Stimulated activated CD4-positive, alpha-beta T cell treated with anti-CD3 and anti-CD28 coated beads, TNF-alpha, amount 100 ng/mL, for 4 hours (primary cell): ENCODE measurements around the gene AP2B1.

ENCODE experiments used
- DNase-seq, 3 experiments: peaks; one replicate each; pipeline ENCODE4 v3.0.0-alpha.2; 2020; ENCODE audit warnings: low read depth in 3 of 3

The AP2B1 gene

DNA sequence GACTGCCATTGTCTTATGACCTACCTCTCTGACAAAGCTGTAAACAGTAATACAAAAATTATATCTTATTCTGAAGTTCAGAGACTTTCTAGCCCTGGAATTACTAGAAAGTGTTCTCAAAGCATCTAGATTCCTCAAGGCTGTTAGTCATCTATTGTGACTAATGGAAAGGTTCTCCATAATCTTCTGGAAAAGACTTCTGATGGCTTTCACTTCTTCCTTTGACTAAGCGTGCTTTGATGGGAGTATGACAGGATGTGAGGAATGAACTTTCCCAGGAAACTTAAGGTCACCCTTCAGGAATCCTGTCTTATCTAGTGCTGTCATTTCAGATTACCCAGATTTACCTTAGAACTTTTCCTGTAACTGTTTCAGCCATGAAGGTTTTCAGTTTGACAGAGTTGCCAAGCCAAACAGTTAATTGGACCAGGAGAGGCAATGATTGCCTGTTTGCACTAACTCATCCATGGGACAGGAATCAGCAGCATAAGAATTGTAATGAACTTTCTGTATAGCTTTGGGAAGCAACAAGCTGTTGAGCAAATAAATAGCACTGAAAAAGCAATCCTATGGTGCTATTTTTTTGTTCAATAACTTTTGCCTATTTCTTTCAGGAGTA, 43.5 kb downstream of the AP2B1 start:
- DNase-seq, result no peak

DNA sequence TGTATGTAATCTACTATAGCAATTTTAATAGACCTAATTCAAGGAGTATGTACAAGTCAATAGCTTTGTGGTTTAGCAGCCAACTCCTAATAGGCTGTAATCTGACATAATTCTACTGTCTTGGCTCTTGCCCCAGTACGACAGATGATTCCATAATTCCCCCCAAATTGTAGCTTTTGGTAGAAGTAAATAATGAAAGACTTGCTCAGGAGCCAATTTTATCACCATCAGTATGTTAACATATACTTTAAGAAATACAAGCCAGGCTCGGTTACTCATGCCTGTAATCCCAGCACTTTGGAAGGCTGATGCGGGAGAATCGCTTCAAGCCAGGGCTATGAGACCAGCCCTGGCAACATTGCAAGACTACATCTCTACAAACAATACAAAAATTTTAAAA, 53.9 kb downstream of the AP2B1 start:
- DNase-seq, result no peak

- no peak for DNase-seq
These were observed 58.8 kb downstream of the AP2B1 start for GRCh38 chr17:35645923-35646322.

- DNase-seq, result no peak
These were observed 64.3 kb downstream of the AP2B1 start for GRCh38 chr17:35651467-35651866.

GRCh38 chr17:35653619-35654361, 66.7 kb downstream of the AP2B1 start:
- DNase-seq, result no peak

DNA sequence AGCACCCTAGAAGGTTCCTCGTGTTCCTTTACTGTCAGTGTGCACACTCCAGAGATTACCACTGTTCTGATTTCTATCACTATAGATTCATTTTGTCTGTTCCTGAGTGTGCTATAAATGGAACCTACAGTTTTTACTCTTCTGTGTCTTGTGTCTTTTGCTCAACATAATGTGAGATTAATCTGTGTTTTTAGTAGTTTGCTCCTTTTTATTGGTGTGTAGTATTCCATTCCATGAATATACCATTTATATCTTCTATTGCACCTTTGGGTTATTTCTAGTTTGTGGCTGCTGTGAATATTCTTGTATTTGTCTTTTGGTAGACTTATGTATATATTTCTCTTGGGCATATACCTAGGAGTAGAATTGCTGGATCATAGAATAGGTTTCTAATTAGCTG, 68.2 kb downstream of the AP2B1 start:
- DNase-seq, result no peak

- DNase-seq, result no peak
These were observed 73.8 kb downstream of the AP2B1 start for GRCh38 chr17:35660902-35661301.

DNA sequence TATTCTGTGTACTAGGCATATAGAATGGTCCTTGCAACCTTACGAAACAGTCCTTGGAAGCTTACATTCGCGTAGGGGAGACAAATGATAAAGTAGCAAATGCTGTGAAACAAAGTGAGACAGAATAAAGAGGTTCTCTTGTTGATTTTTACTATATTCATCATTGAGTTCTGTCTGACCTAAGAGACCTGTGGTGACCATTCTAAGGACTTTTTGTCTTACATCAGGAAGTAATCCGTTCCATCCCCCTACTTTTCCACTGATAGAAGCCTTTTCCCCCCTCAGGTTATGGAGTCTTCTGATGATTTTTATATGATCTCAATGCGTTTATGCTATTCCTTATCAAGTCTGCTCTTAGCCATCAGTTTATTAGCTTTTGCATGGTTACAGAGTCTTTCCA, 77.6 kb downstream of the AP2B1 start:
- DNase-seq, result no peak

GRCh38 chr17:35665662-35666061, 78.5 kb downstream of the AP2B1 start:
- no peak for DNase-seq

GRCh38 chr17:35666070-35666469, 78.9 kb downstream of the AP2B1 start:
- no peak for DNase-seq

GRCh38 chr17:35666967-35667532, 79.9 kb downstream of the AP2B1 start:
- DNase-seq, result no peak

DNA sequence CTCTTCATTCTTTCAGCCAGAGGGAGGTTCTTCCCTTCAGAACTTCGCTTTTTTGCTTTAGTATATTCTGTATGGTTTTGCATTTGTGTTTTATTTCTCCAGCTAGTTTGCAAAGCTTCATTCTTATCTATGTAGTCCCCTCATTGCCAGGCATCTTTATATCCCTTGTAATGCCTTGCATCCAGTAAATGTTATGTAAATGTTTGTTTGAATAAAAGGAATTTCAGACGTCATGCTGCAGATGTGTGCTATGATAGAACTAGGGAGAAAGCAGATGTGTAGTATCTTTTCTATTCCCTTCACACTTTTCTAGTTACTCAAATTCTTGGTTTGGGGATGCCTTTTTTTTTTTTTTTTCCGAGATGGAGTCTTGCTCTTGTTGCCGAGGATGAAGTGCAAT, 81.7 kb downstream of the AP2B1 start:
- no peak for DNase-seq

GRCh38 chr17:35674552-35674951, 87.4 kb downstream of the AP2B1 start:
- DNase-seq, result no peak

GRCh38 chr17:35676441-35676840, 89.3 kb downstream of the AP2B1 start:
- DNase-seq, result no peak

GRCh38 chr17:35679007-35679682, 92.0 kb downstream of the AP2B1 start:
- DNase-seq, result no peak

DNA sequence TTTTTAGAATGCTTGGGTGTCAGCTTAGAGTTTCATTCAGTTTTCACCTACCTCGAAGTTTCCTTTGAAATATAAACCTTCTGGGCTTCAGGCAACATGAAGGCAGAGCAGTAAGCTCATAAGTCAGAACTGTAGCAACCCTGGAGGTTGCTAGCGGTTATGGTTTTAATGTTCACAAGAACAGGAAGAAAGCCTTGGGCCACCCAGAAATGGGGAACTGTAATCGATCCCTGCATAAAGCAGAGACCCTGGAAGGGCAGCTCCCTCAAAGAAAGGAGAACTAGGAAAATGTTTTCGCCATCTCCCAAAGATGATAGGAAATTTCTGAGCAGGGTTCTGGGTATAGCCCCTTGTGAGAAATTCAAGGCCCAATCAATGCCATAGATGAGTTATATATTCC, 96.5 kb downstream of the AP2B1 start:
- no peak for DNase-seq

DNA sequence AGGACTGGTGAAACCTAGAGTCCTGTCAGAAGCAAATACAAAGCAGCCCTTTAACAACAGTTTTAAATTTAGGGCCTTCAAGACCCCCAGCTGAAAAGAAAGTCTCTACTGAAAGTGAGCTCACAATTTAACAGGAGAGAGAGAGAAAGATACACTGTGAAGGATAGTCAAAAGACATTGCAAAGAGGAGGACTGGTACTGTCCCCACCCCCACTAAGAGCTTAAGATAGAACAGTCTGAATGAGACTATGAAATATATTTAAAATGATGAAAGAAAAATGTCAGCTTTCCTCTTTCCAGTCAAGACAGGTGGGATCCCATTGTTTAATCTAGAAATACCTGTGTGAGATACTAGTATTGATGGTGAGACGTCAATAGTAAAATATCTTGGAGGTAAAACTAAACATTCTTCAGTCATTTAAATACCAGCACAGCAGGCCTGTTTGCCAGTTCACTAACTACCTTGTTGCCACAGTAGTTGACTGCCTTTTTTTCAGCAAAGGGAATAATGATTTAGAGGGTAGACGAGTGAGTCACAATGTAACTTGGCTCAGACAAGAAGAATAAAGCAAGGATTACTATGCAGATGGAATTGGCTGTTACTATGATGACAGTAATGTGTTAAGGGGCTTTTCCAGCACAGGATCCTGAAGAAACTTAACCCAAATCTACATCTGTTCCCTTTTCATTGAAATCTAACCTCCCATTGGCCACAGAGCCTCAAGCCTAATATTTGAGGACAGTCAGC, 97.1 kb downstream of the AP2B1 start:
- DNase-seq, result no peak

GRCh38 chr17:35692512-35693210, 105.5 kb downstream of the AP2B1 start:
- DNase-seq, result no peak

DNA sequence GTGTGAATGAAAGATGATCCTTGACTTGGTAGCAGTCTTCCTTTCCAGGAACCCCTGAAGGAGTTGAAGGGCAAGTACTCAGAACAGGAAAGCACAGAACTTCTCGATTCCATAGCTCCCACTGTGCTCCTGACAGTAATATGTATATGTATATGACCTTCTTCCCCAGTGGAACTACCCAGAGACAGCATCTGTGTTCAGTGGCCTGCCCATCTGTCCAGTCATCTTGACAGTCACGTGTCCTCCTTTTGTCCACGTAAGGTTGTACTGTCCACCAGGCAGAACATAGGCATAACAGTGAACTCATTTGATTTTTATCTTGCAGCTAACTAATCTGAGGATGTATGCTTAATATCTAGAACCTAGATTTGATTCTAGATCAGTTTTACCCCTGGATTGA, 106.5 kb downstream of the AP2B1 start:
- DNase-seq, result no peak

GRCh38 chr17:35694906-35695305, 107.8 kb downstream of the AP2B1 start:
- DNase-seq, result no peak

DNA sequence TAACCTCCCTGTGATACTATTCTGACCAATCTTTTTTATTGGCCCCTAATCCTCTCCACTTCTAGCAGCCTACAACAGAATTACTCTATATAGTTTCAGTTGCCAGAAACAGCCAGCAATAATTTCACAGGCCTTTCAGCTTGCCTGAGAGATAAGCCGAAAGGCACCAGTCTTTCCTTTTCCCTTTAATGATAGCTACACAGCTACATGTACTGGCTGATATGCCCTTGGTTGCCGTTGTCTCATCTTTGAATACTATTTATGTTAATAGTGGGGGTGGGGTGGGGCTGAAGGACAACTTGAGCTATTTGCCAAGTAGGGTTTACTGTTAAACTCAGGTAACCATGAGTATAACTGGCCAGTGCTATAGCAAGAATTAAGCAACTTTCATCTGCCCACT, 108.5 kb downstream of the AP2B1 start:
- no peak for DNase-seq
